ENCODE measurements around the gene SLC34A2.

SLC34A2 gene

DNA sequence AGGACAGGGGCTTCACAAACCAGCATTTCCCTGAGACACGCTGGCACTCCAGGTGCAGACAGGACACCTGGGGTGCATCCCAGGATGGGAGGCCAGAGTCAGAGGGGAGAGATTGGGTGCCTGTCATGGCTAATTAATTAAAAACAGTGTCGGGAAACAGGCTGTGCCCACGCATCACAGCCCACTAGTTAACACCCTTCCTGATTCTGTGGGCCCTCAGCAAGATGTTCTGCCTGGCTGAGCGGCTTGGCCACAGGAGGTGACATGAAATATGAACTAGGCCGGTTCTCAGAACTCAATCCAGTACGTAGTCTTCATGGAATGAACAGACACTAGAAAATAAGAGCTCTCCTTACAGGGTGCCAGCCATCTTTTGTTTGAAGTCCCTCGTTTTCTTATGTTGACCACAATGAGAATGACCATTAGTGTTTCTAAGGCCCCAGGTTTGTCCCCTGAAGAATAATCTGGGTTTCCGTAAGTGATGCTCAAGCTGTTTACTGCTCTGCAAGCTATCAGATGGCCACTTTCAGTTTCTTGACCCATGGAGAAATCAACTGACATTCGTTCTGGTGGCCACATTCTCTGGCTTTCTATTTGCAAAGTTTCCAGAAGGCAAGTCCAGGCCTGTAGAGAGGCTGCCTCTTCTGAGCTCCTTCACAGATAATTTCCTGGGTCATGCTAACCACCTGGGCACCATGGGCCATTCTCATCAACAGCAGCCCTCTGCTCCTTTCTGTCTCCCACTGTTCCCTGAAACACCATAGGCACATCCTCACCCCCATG is 72.3 kb downstream of the SLC34A2 start:
- DNase-seq = no peak
